Spleen (tissue), 7 donors: Measurements from ENCODE around the gene MAP3K5.

Experiments
- POLR2A ChIP-seq, 3 donors: fragments of 450-650 bp; IDR thresholded peaks; one replicate each; pipeline ENCODE4 v1.5.1; 2017; ENCODE audit warnings: antibody characterized with exemption in 3 of 3, mild to moderate bottlenecking in 1 of 3
- POLR2AphosphoS5 ChIP-seq, 3 donors: sonication (generic); formaldehyde crosslinking; IDR thresholded peaks; one replicate each; pipeline ENCODE4 v1.5.1; 2017; ENCODE audit warnings: antibody characterized with exemption in 3 of 3
- TF ChIP-seq, protein P1 (sequence below), 11 experiments: fragments of 200-600 bp in 7 of 11; fragments of 450-650 bp in 4 of 11; sonication (generic) in 4 of 11; IDR thresholded peaks in 8 of 11; conservative IDR thresholded peaks in 3 of 11; 1 replicate in 7 of 11; 2 replicates in 4 of 11; pipeline versions ENCODE4 v1.4.0 to v1.8.0; 2016 to 2021; ENCODE audit warnings: antibody characterized with exemption in 11 of 11, inconsistent platforms in 4 of 11, mild to moderate bottlenecking in 1 of 11
- donor health status: DM: no; HTN: no; CAD: no; lungs with moderate emphysema.
- donor health status: DM: no; HTN: no; CAD: no.
- donor health status: DM: no; HTN: no; CAD: no.

DNA sequence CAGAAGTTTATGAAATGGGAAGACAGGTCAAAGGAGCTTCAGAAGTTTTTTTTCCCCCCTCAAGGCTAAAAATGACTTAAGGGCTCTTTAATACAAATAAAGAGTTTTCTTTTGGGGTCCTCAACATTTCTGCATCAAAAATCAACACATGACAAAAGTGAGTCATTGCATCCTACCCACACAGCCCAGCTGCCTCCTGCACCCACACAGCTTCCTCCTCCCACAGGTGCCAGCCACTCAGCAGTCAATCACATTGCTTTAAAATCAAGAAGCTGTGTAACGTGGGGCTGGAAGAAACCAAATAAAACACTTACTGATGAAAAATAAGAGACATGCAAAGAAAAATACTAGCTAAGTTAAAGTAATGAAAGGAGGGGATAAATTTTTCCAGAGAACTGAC lies 68.5 kb downstream of the MAP3K5 start:
- TF ChIP-seq, protein P1, sequence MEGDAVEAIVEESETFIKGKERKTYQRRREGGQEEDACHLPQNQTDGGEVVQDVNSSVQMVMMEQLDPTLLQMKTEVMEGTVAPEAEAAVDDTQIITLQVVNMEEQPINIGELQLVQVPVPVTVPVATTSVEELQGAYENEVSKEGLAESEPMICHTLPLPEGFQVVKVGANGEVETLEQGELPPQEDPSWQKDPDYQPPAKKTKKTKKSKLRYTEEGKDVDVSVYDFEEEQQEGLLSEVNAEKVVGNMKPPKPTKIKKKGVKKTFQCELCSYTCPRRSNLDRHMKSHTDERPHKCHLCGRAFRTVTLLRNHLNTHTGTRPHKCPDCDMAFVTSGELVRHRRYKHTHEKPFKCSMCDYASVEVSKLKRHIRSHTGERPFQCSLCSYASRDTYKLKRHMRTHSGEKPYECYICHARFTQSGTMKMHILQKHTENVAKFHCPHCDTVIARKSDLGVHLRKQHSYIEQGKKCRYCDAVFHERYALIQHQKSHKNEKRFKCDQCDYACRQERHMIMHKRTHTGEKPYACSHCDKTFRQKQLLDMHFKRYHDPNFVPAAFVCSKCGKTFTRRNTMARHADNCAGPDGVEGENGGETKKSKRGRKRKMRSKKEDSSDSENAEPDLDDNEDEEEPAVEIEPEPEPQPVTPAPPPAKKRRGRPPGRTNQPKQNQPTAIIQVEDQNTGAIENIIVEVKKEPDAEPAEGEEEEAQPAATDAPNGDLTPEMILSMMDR (IDR thresholded peaks at IDR 0.05 in 8 of 11, conservative IDR thresholded peaks at IDR 0.05 in 3 of 11) = no peak
- TF ChIP-seq POLR2A (IDR thresholded peaks at IDR 0.05) (no peak), POLR2AphosphoS5 (IDR thresholded peaks at IDR 0.05) (no peak)
